HCT116 (cell line): ENCODE measurements around the gene EPS15.

ENCODE experiments used
- EZH2 ChIP-seq: fragments of 200-600 bp; sonication (generic); IDR thresholded peaks from 2 replicates; pipeline ENCODE4 v1.6.1; 2017; ENCODE audit warnings: antibody characterized with exemption, mixed run types
- EZH2phosphoT487 ChIP-seq: fragments of 200-600 bp; IDR thresholded peaks from 2 replicates; pipeline ENCODE4 v1.6.1; 2018; ENCODE audit warnings: antibody characterized with exemption, borderline replicate concordance
- FOSL1 ChIP-seq: IDR thresholded peaks from 2 replicates; pipeline ENCODE4 v1.6.1; 2012; ENCODE audit warnings: low read depth
- JUND ChIP-seq: IDR thresholded peaks from 2 replicates; pipeline ENCODE4 v1.6.1; 2012
- POLR2A ChIP-seq: IDR thresholded peaks from 2 replicates; pipeline ENCODE4 v1.7.0; 2011; ENCODE audit warnings: borderline replicate concordance; ENCODE audit not compliant: insufficient read depth, insufficient read length; ENCODE audit errors: extremely low read depth
- POLR2AphosphoS5 ChIP-seq: IDR thresholded peaks from 2 replicates; pipeline ENCODE4 v1.6.1; 2011; ENCODE audit warnings: mild to moderate bottlenecking, low read depth, low read length, moderate library complexity
- SP1 ChIP-seq: IDR thresholded peaks from 2 replicates; pipeline ENCODE4 v1.6.1; 2012; ENCODE audit warnings: low read depth
- SRF ChIP-seq: IDR thresholded peaks from 2 replicates; pipeline ENCODE4 v1.6.1; 2012; ENCODE audit warnings: low read depth
- YY1 ChIP-seq: IDR thresholded peaks from 2 replicates; pipeline ENCODE4 v1.6.1; 2011; ENCODE audit warnings: low read length, low read depth, moderate library complexity, mild to moderate bottlenecking; ENCODE audit not compliant: insufficient replicate concordance; ENCODE audit errors: extremely low read depth
- ZNF274 ChIP-seq: fragments of 200-500 bp; sonication (Bioruptor generic); IDR thresholded peaks from 2 replicates; pipeline ENCODE4 v1.6.1; 2014; ENCODE audit warnings: mild to moderate bottlenecking, low read depth, low read length, inconsistent platforms
- TF ChIP-seq, protein P1 (sequence below), 3 experiments: fragments of 200-600 bp in 1 of 3; sonication (generic) in 1 of 3; IDR thresholded peaks in 2 of 3; conservative IDR thresholded peaks in 1 of 3; 2 replicates each; pipeline ENCODE4 v1.5.1; 2012 to 2017; ENCODE audit warnings: low read depth in 2 of 3, low read length in 2 of 3, antibody characterized with exemption in 1 of 3, borderline replicate concordance in 1 of 3, control low read depth in 1 of 3, mild to moderate bottlenecking in 1 of 3, mixed read lengths in 1 of 3, mixed run types in 1 of 3, moderate library complexity in 1 of 3; ENCODE audit not compliant: insufficient read depth in 1 of 3
- TF ChIP-seq, protein P2 (sequence below): IDR thresholded peaks from 2 replicates; pipeline ENCODE4 v1.6.1; 2012; ENCODE audit warnings: low read depth

DNA sequence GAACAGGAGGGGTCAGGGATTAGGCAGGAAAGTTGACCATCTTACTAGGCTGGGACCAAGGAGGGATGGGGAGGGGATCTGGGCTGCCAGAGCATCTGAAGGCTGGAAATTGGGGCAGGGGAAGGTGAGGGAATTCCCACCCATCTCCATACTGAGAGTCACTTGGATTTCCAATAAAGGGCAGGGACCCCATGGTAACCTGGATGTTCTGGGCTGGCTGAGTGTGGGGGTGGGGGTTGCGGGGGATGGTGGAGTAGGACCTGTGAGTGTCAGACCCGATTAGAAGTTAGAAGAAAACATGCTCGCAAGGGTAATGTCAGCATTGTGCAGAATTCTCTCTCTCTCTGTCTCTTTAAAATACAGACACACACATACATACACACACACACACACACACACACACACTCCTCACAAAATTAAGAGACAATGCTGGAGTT lies 40.0 kb upstream of the EPS15 start:
- no peak for TF ChIP-seq POLR2A
- TF ChIP-seq, protein P1, sequence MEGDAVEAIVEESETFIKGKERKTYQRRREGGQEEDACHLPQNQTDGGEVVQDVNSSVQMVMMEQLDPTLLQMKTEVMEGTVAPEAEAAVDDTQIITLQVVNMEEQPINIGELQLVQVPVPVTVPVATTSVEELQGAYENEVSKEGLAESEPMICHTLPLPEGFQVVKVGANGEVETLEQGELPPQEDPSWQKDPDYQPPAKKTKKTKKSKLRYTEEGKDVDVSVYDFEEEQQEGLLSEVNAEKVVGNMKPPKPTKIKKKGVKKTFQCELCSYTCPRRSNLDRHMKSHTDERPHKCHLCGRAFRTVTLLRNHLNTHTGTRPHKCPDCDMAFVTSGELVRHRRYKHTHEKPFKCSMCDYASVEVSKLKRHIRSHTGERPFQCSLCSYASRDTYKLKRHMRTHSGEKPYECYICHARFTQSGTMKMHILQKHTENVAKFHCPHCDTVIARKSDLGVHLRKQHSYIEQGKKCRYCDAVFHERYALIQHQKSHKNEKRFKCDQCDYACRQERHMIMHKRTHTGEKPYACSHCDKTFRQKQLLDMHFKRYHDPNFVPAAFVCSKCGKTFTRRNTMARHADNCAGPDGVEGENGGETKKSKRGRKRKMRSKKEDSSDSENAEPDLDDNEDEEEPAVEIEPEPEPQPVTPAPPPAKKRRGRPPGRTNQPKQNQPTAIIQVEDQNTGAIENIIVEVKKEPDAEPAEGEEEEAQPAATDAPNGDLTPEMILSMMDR (IDR thresholded peaks at IDR 0.05 in 2 of 3, conservative IDR thresholded peaks at IDR 0.05 in 1 of 3; ENCODE audit: borderline replicate concordance in 1 of 3, insufficient read depth in 1 of 3, low read depth in 2 of 3, low read length in 2 of 3): no peak
- no peak for TF ChIP-seq YY1
- no peak for TF ChIP-seq POLR2AphosphoS5
- TF ChIP-seq EZH2: no peak
- TF ChIP-seq EZH2phosphoT487: no peak
- TF ChIP-seq, protein P2, sequence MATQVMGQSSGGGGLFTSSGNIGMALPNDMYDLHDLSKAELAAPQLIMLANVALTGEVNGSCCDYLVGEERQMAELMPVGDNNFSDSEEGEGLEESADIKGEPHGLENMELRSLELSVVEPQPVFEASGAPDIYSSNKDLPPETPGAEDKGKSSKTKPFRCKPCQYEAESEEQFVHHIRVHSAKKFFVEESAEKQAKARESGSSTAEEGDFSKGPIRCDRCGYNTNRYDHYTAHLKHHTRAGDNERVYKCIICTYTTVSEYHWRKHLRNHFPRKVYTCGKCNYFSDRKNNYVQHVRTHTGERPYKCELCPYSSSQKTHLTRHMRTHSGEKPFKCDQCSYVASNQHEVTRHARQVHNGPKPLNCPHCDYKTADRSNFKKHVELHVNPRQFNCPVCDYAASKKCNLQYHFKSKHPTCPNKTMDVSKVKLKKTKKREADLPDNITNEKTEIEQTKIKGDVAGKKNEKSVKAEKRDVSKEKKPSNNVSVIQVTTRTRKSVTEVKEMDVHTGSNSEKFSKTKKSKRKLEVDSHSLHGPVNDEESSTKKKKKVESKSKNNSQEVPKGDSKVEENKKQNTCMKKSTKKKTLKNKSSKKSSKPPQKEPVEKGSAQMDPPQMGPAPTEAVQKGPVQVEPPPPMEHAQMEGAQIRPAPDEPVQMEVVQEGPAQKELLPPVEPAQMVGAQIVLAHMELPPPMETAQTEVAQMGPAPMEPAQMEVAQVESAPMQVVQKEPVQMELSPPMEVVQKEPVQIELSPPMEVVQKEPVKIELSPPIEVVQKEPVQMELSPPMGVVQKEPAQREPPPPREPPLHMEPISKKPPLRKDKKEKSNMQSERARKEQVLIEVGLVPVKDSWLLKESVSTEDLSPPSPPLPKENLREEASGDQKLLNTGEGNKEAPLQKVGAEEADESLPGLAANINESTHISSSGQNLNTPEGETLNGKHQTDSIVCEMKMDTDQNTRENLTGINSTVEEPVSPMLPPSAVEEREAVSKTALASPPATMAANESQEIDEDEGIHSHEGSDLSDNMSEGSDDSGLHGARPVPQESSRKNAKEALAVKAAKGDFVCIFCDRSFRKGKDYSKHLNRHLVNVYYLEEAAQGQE: no peak
- TF ChIP-seq FOSL1: no peak
- TF ChIP-seq SRF: no peak
- TF ChIP-seq SP1: no peak
- no peak for TF ChIP-seq JUND
- no peak for TF ChIP-seq ZNF274
